HG03196 (cell line): ENCODE results near the gene ENPP6.

Source experiments
- ATAC-seq: cut with Tn5 transposase; IDR thresholded peaks from one replicate; pipeline ENCODE4 v1.9.1; 2021; ENCODE audit not compliant: unreplicated experiment

ENPP6 gene

GRCh38 chr4:184217634-184218033 is at the start of gene ENPP6:
TSS of gene ENPP6 (minus strand) at chr4:184217873. CDS start at chr4:184217819, 54 bp downstream.
- ATAC-seq: no peak

GRCh38 chr4:184267206-184267608 is 49.5 kb upstream of the ENPP6 start:
- no peak for ATAC-seq

- ATAC-seq: no peak
Observed at GRCh38 chr4:184265546-184266351, 48.1 kb upstream of the ENPP6 start.

GRCh38 chr4:184263910-184264732 is 46.4 kb upstream of the ENPP6 start:
- ATAC-seq: peak; percentile 36

GRCh38 chr4:184263461-184263860 is 45.8 kb upstream of the ENPP6 start:
- ATAC-seq: no peak

GRCh38 chr4:184262901-184263300 is 45.2 kb upstream of the ENPP6 start:
- ATAC-seq: no peak

- ATAC-seq: no peak
Observed at GRCh38 chr4:184261246-184261645, 43.6 kb upstream of the ENPP6 start.

- ATAC-seq: no peak
Observed at GRCh38 chr4:184259866-184260265, 42.2 kb upstream of the ENPP6 start.

GRCh38 chr4:184259081-184259480 is 41.4 kb upstream of the ENPP6 start:
- no peak for ATAC-seq

GRCh38 chr4:184255871-184256642 is 38.4 kb upstream of the ENPP6 start:
- no peak for ATAC-seq

- ATAC-seq: no peak
Observed at GRCh38 chr4:184255361-184255760, 37.7 kb upstream of the ENPP6 start.

- no peak for ATAC-seq
Observed at GRCh38 chr4:184253072-184253420, 35.4 kb upstream of the ENPP6 start.

- ATAC-seq: no peak
Observed at GRCh38 chr4:184252136-184253071, 34.7 kb upstream of the ENPP6 start.

- no peak for ATAC-seq
Observed at GRCh38 chr4:184251670-184251980, 34.0 kb upstream of the ENPP6 start.

- no peak for ATAC-seq
Observed at GRCh38 chr4:184250795-184251669, 33.4 kb upstream of the ENPP6 start.

- no peak for ATAC-seq
Observed at GRCh38 chr4:184248216-184248615, 30.5 kb upstream of the ENPP6 start.

- ATAC-seq: no peak
Observed at GRCh38 chr4:184247421-184247820, 29.7 kb upstream of the ENPP6 start.

GRCh38 chr4:184246426-184246825 is 28.8 kb upstream of the ENPP6 start:
- ATAC-seq: no peak

- ATAC-seq: no peak
Observed at GRCh38 chr4:184238072-184238745, 20.5 kb upstream of the ENPP6 start.
